IMR-90 (cell line): ENCODE measurements around the gene COX19. TPM values are rescaled to one million over a fixed set of nuclear protein-coding genes. Genes with fewer than 3 reads are reported as not detected.

Experiments used
- ATAC-seq: fragments of 200-7000 bp; cut with Tn5 transposase; 2 replicates; pipeline ENCODE4 v1.9.1; 2020; ENCODE audit warnings: low read depth, mild to moderate bottlenecking, moderate library complexity
- BruUV-seq: library from RNA; stranded (reverse); fragments of 400-500 nt; replicated peaks from 2 replicates; lab custom pipeline; 2021; lab: Mats Ljungman, UMichigan
- CTCF ChIA-PET: fragments of 300-600 bp; formaldehyde crosslinking; extraction: SDS; loops from one replicate; lab custom pipeline; 2021; ENCODE audit warnings: antibody characterized with exemption; lab: Yijun Ruan, JAX
- POLR2A ChIA-PET: fragments of 300-600 bp; sonication (Branson Sonifier 250); formaldehyde crosslinking; loops from one replicate; lab custom pipeline; 2022; ENCODE audit warnings: antibody characterized with exemption; ENCODE audit not compliant: unreplicated experiment; lab: Charles Lee
- DNase-seq: peaks from one replicate; pipeline ENCODE4 v3.0.0; 2013
- H2AFZ ChIP-seq: replicated peaks from 2 replicates; pipeline ENCODE3; 2013; ENCODE audit warnings: low read length, mild to moderate bottlenecking; ENCODE audit not compliant: poor library complexity
- H2AK5ac ChIP-seq: 2 replicates; pipeline ENCODE4 v1.6.1; 2013; ENCODE audit warnings: low read depth, low read length, inconsistent platforms
- H2AK9ac ChIP-seq: replicated peaks from 2 replicates; pipeline ENCODE3; 2013; ENCODE audit warnings: mild to moderate bottlenecking, low read depth, low read length, moderate library complexity; ENCODE audit not compliant: poor library complexity
- H2BK120ac ChIP-seq: 2 replicates; pipeline ENCODE4 v1.6.1; 2013; ENCODE audit warnings: low read depth, low read length, inconsistent platforms
- H2BK15ac ChIP-seq: 3 replicates; pipeline ENCODE4 v1.6.1; 2013; ENCODE audit warnings: low read depth, low read length, inconsistent platforms
- H2BK20ac ChIP-seq: 2 replicates; pipeline ENCODE4 v1.6.1; 2013; ENCODE audit warnings: low read depth, mild to moderate bottlenecking, inconsistent platforms, low read length, moderate library complexity
- H2BK5ac ChIP-seq: 2 replicates; pipeline ENCODE4 v1.6.1; 2013; ENCODE audit warnings: mild to moderate bottlenecking, low read depth, low read length, inconsistent platforms; ENCODE audit not compliant: poor library complexity, severe bottlenecking
- H3K14ac ChIP-seq: replicated peaks from 2 replicates; pipeline ENCODE4 v1.6.1; 2013; ENCODE audit warnings: low read depth, low read length, inconsistent platforms
- H3K18ac ChIP-seq: 2 replicates; pipeline ENCODE4 v1.6.1; 2013; ENCODE audit warnings: low read depth, low read length, control low read depth
- H3K23ac ChIP-seq: 2 replicates; pipeline ENCODE4 v1.6.1; 2013; ENCODE audit warnings: low read depth, low read length, inconsistent platforms
- H3K27ac ChIP-seq: 2 replicates; pipeline ENCODE4 v1.5.1; 2013; ENCODE audit warnings: mild to moderate bottlenecking, control low read depth, low read length; ENCODE audit not compliant: insufficient read depth
- H3K27me3 ChIP-seq: 2 replicates; pipeline ENCODE4 v1.6.1; 2013; ENCODE audit warnings: low read length; ENCODE audit not compliant: control insufficient read depth, insufficient read depth
- H3K36me3 ChIP-seq: 2 replicates; pipeline ENCODE4 v1.6.1; 2013; ENCODE audit warnings: low read length, mixed read lengths; ENCODE audit not compliant: control insufficient read depth, insufficient read depth
- H3K4ac ChIP-seq: 2 replicates; pipeline ENCODE4 v1.6.1; 2013; ENCODE audit warnings: low read depth, low read length, inconsistent platforms
- H3K4me1 ChIP-seq: 2 replicates; pipeline ENCODE4 v1.6.1; 2013; ENCODE audit warnings: low read length, mixed read lengths; ENCODE audit not compliant: control insufficient read depth, insufficient read depth
- H3K4me2 ChIP-seq: 2 replicates; pipeline ENCODE4 v1.6.1; 2013; ENCODE audit warnings: low read depth, mild to moderate bottlenecking, control low read depth, low read length, moderate library complexity
- H3K4me3 ChIP-seq: 2 replicates; pipeline ENCODE4 v1.5.1; 2013; ENCODE audit warnings: low read depth, mild to moderate bottlenecking, control low read depth, low read length, moderate library complexity; ENCODE audit not compliant: insufficient read depth
- H3K56ac ChIP-seq: 2 replicates; pipeline ENCODE4 v1.6.1; 2013; ENCODE audit warnings: low read length, inconsistent platforms; ENCODE audit not compliant: insufficient read depth; ENCODE audit errors: extremely low read depth
- H3K79me1 ChIP-seq, 2 experiments: 2 replicates each; pipeline ENCODE4 v1.6.1; 2013; ENCODE audit warnings: low read length in 2 of 2, inconsistent platforms in 1 of 2, low read depth in 1 of 2
- H3K9ac ChIP-seq: 2 replicates; pipeline ENCODE4 v1.6.1; 2013; ENCODE audit warnings: low read depth, low read length, control low read depth
- H3K9me1 ChIP-seq: 2 replicates; pipeline ENCODE4 v1.6.1; 2013; ENCODE audit warnings: low read length, inconsistent platforms; ENCODE audit not compliant: insufficient read depth
- H3K9me3 ChIP-seq: 2 replicates; pipeline ENCODE4 v1.6.1; 2013; ENCODE audit warnings: low read length; ENCODE audit not compliant: control insufficient read depth, insufficient read depth
- H4K20me1 ChIP-seq: 2 replicates; pipeline ENCODE4 v1.6.1; 2013; ENCODE audit warnings: low read length, inconsistent platforms; ENCODE audit not compliant: insufficient read depth
- H4K5ac ChIP-seq: 2 replicates; pipeline ENCODE4 v1.6.1; 2013; ENCODE audit warnings: mild to moderate bottlenecking, low read depth, low read length, control low read depth
- H4K8ac ChIP-seq, 2 experiments: 2 replicates each; pipeline ENCODE4 v1.6.1; 2013; ENCODE audit warnings: low read depth in 2 of 2, low read length in 2 of 2, control low read depth in 1 of 2, inconsistent platforms in 1 of 2
- H4K91ac ChIP-seq: 2 replicates; pipeline ENCODE4 v1.6.1; 2013; ENCODE audit warnings: low read depth, low read length, inconsistent platforms; ENCODE audit not compliant: insufficient read depth
- BHLHE40 ChIP-seq: fragments of 150-350 bp; IDR thresholded peaks from 2 replicates; pipeline ENCODE4 v1.6.1; 2016; ENCODE audit warnings: mild to moderate bottlenecking, low read depth, low read length
- CEBPB ChIP-seq: IDR thresholded peaks from 2 replicates; pipeline ENCODE4 v1.6.1; 2012; ENCODE audit warnings: low read depth, low read length, improper control_type of control experiment
- CTCF ChIP-seq: conservative IDR thresholded peaks from 2 replicates; pipeline ENCODE4 v1.5.1; 2012; ENCODE audit warnings: mild to moderate bottlenecking, low read depth, low read length, improper control_type of control experiment
- ELK1 ChIP-seq: fragments of 150-350 bp; IDR thresholded peaks from 2 replicates; pipeline ENCODE4 v1.6.1; 2016; ENCODE audit warnings: low read depth, mild to moderate bottlenecking, low read length, moderate library complexity, borderline replicate concordance
- FOS ChIP-seq: fragments of 150-350 bp; IDR thresholded peaks from 2 replicates; pipeline ENCODE4 v1.6.1; 2016; ENCODE audit warnings: low read depth, low read length
- MAFK ChIP-seq: IDR thresholded peaks from 2 replicates; pipeline ENCODE4 v1.6.1; 2012; ENCODE audit warnings: low read depth, low read length, improper control_type of control experiment
- MAZ ChIP-seq: IDR thresholded peaks from 2 replicates; pipeline ENCODE4 v1.6.1; 2012; ENCODE audit warnings: low read depth, mild to moderate bottlenecking, low read length, improper control_type of control experiment, moderate library complexity, borderline replicate concordance
- NFE2L2 ChIP-seq: fragments of 150-350 bp; IDR thresholded peaks from 2 replicates; pipeline ENCODE4 v1.6.1; 2016; ENCODE audit warnings: low read depth, mild to moderate bottlenecking, low read length
- POLR2A ChIP-seq: IDR thresholded peaks from 2 replicates; pipeline ENCODE4 v1.6.1; 2012; ENCODE audit warnings: mild to moderate bottlenecking, low read depth, low read length
- RCOR1 ChIP-seq: IDR thresholded peaks from 2 replicates; pipeline ENCODE4 v1.6.1; 2012; ENCODE audit warnings: mild to moderate bottlenecking, low read length, improper control_type of control experiment; ENCODE audit not compliant: insufficient replicate concordance
- WGBS, 2 experiments: methylation state at CpG; one replicate each; pipeline versions ENCODE4 v1.1.5 to v1.1.7; 2013; ENCODE audit warnings: missing lambda C conversion rate in 2 of 2; ENCODE audit not compliant: insufficient read length in 1 of 2; ENCODE audit errors: extremely low coverage in 2 of 2; 5-methylcytosine and 5-hydroxymethylcytosine counted together
- dilution Hi-C: fragments of 300-500 bp; cut with HindIII; formaldehyde crosslinking; loops from one replicate; pipeline ENCODE4 v1.14.3; 2018; ENCODE audit warnings: low sequenced_read_pairs; ENCODE audit not compliant: unreplicated experiment
- in situ Hi-C: fragments of 300-500 bp; cut with MboI; formaldehyde crosslinking; loops from 3 replicates; pipeline ENCODE4 v1.14.3; 2019; ENCODE audit warnings: low sequenced_read_pairs, inconsistent platforms, mixed read lengths
- intact Hi-C: fragments of 100-400 bp; cut with micrococcal nuclease; formaldehyde crosslinking; loops from 2 replicates; pipeline ENCODE4 v1.10.0; 2022
- polyA plus RNA-seq, 3 experiments: library from polyadenylated mRNA; depleted of rRNA; stranded (reverse); fragments of >200 nt; gene quantifications; 2 replicates each; pipeline ENCODE4 v1.2.3, GENCODE V29; 2012; ENCODE audit warnings: low replicate concordance in 1 of 3
- total RNA-seq: library from RNA; depleted of rRNA; stranded (reverse); fragments of >200 nt; gene quantifications from 2 replicates; pipeline ENCODE4 v1.2.3, GENCODE V29; 2012

The COX19 gene
- total and polyA plus RNA-seq, 2 of the 4 experiments (the other 2 are of a cell fraction) = 3.9 to 7.3 TPM

- DNase-seq = no peak
- no peaks in the 10 kb centered on the region for H3K79me1 ChIP-seq
- H4K8ac ChIP-seq = no peak overlapping the region
- no peak overlapping the region for H4K5ac ChIP-seq
- H2BK5ac ChIP-seq = no peak overlapping the region
- dilution Hi-C loops = no loop called here
- H3K4ac ChIP-seq = no peak overlapping the region
- 54% methylated on average over 3 of the region's 35 CpGs; no CpG with 5 or more reads in 1 of the 2 experiments for WGBS, 2 experiments
- H4K20me1 ChIP-seq = peaks cover 9% of the 10 kb centered on the region; the same call in 1 of the 2 replicates
- H3K56ac ChIP-seq = no peak overlapping the region
- CTCF ChIA-PET = no interaction called here
- H2AK5ac ChIP-seq = no peak overlapping the region
- H2AK9ac ChIP-seq = no peak overlapping the region
- H4K91ac ChIP-seq = no peak overlapping the region
- no peaks in the 10 kb centered on the region; the same call in 1 of the 2 replicates for H3K4me1 ChIP-seq
- no peak overlapping the region for H2BK120ac ChIP-seq
- ATAC-seq = no peak
- no peaks in the 10 kb centered on the region for H3K9me1 ChIP-seq
- no peak overlapping the region for H2AFZ ChIP-seq
- no peak overlapping the region for H3K18ac ChIP-seq
- H2BK15ac ChIP-seq = no peak overlapping the region
- TF ChIP-seq NFE2L2 (no peak), RCOR1 (no peak), MAFK (no peak), POLR2A (no peak), FOS (no peak), BHLHE40 (no peak), CEBPB (no peak), CTCF (no peak), MAZ (no peak), ELK1 (no peak)
- POLR2A ChIA-PET = no interaction called here
- no peak overlapping the region for H3K4me2 ChIP-seq
- no peaks in the 10 kb centered on the region for H3K9me3 ChIP-seq
- no peak overlapping the region for H2BK20ac ChIP-seq
- no TSS peak for BruUV-seq
- no peak overlapping the region for H3K4me3 ChIP-seq
- no peak overlapping the region for H3K23ac ChIP-seq
- H3K9ac ChIP-seq = no peak overlapping the region
- H3K14ac ChIP-seq = no peak overlapping the region
- no peaks in the 10 kb centered on the region for H3K27me3 ChIP-seq
- in situ Hi-C loops = loop anchor here (5.0 to 10.0 kb wide), 2 partner anchors 71 to 184 kb away; no protein-coding TSS in a partner anchor
- intact Hi-C loops = no loop called here
- H3K36me3 ChIP-seq = no peaks in the 10 kb centered on the region
- H3K27ac ChIP-seq = no peak overlapping the region
These were observed 15.8 kb upstream of the COX19 start for GRCh38 chr7:990933-991728.
